Naive thymus-derived CD8-positive, alpha-beta T cell (primary cell): ENCODE measurements around the gene AMOTL1. TPM values are rescaled to one million over a fixed set of nuclear protein-coding genes. Genes with fewer than 3 reads are reported as not detected.
"Not testable (repeated sequence)": the region's sequence is repeated elsewhere in the genome, so short reads cannot be mapped to it uniquely, and the experiment has no call there.

Experiments
- ATAC-seq, 2 donors: fragments of 150-1000 bp; cut with Tn5 transposase in 1 of 2; sonication (Bioruptor Pico), chemical (Tn5 transposase) in 1 of 2; 1 replicate in 1 of 2; 2 replicates in 1 of 2; pipeline ENCODE4 v1.10.0; 2021; ENCODE audit warnings: mild to moderate bottlenecking in 2 of 2, moderate library complexity in 2 of 2
- POLR2A ChIA-PET: fragments of 350-600 bp; sonication (Branson Sonifier 250); formaldehyde crosslinking; loops from one replicate; lab custom pipeline; 2021; ENCODE audit warnings: antibody characterized with exemption; lab: Charles Lee
- DNase-seq, 10 donors: peaks; one replicate each; pipeline versions ENCODE4 v3.0.0 to v3.0.0-alpha.2; 2020 to 2022
- H3K27ac Mint-ChIP-seq, 10 donors: one replicate each; pipeline ENCODE4 v1.8.0; 2020 to 2022; ENCODE audit warnings: mild to moderate bottlenecking in 10 of 10, mixed read lengths in 10 of 10, moderate library complexity in 4 of 10, inconsistent platforms in 1 of 10
- H3K27me3 Mint-ChIP-seq, 5 donors: one replicate each; pipeline ENCODE4 v1.8.0; 2021 to 2022; ENCODE audit warnings: mixed read lengths in 5 of 5
- H3K36me3 Mint-ChIP-seq, 3 donors: one replicate each; pipeline ENCODE4 v1.8.0; 2020 to 2022; ENCODE audit warnings: mixed read lengths in 3 of 3, mild to moderate bottlenecking in 2 of 3, inconsistent platforms in 1 of 3
- H3K4me1 Mint-ChIP-seq, 4 donors: one replicate each; pipeline ENCODE4 v1.8.0; 2021 to 2022; ENCODE audit warnings: mixed read lengths in 4 of 4
- H3K4me3 Mint-ChIP-seq, 10 donors: one replicate each; pipeline ENCODE4 v1.8.0; 2020 to 2022; ENCODE audit warnings: mild to moderate bottlenecking in 10 of 10, mixed read lengths in 10 of 10, moderate library complexity in 6 of 10, inconsistent platforms in 1 of 10
- H3K9me3 Mint-ChIP-seq, 9 donors: one replicate each; pipeline ENCODE4 v1.8.0; 2020 to 2022; ENCODE audit warnings: mixed read lengths in 9 of 9, mild to moderate bottlenecking in 3 of 9, inconsistent platforms in 1 of 9, moderate library complexity in 1 of 9
- polyA plus RNA-seq, 3 donors: library from polyadenylated mRNA; unstranded; fragments of 300-500 nt; fragmentation: Illumina TruSeq; gene quantifications; one replicate each; pipeline ENCODE4 v1.2.3, GENCODE V29; 2021
- total RNA-seq, 8 experiments: library from RNA in 2 of 8; stranded (reverse) in 2 of 8; gene quantifications; one replicate each; pipeline ENCODE4 v1.2.3 and lab custom pipeline; 2021 to 2026

Gene AMOTL1
- total and polyA plus RNA-seq, 5 experiments from 2014 or later: 0.03 to 0.10 (median 0.08) TPM; not detected in 1

GRCh38 chr11:94806419-94806818, 38.3 kb downstream of the AMOTL1 start:
- Mint-ChIP-seq H3K4me3 (no peak overlapping the region), H3K36me3 (no peaks in the 10 kb centered on the region), H3K4me1 (no peaks in the 10 kb centered on the region), H3K27me3 (peaks cover 0 to 5% (median 0%) of the 10 kb centered on the region in 5 donors), H3K27ac (no peak overlapping the region), H3K9me3 (no peaks in the 10 kb centered on the region)
- DNase-seq: no peak
- no peak for ATAC-seq
- POLR2A ChIA-PET: no interaction called here

GRCh38 chr11:94809251-94809650, 41.1 kb downstream of the AMOTL1 start:
- Mint-ChIP-seq H3K9me3 (no peaks in the 10 kb centered on the region), H3K4me1 (no peaks in the 10 kb centered on the region), H3K27me3 (peaks cover 0 to 4% (median under 1%) of the 10 kb centered on the region in 5 donors), H3K36me3 (no peaks in the 10 kb centered on the region), H3K27ac (no peak overlapping the region), H3K4me3 (no peak overlapping the region)
- ATAC-seq (no peak), DNase-seq (no peak)
- POLR2A ChIA-PET: no interaction called here

- POLR2A ChIA-PET, H3K4me3 Mint-ChIP-seq, H3K27me3 Mint-ChIP-seq, ATAC-seq, H3K4me1 Mint-ChIP-seq, DNase-seq, H3K36me3 Mint-ChIP-seq: not testable (repeated sequence)
- H3K9me3 Mint-ChIP-seq: peaks cover 0 to 11% (median 0%) of the 10 kb centered on the region in 9 donors
- peak overlapping the region in 1 of 10 donors; percentile 52 for H3K27ac Mint-ChIP-seq
These were observed 44.9 kb downstream of the AMOTL1 start for GRCh38 chr11:94812724-94813720.

GRCh38 chr11:94814272-94814976, 46.3 kb downstream of the AMOTL1 start:
- H3K4me1 Mint-ChIP-seq: no peaks in the 10 kb centered on the region
- H3K9me3 Mint-ChIP-seq: peaks cover 0 to 11% (median 0%) of the 10 kb centered on the region in 9 donors
- H3K36me3 Mint-ChIP-seq: no peaks in the 10 kb centered on the region
- no peak overlapping the region for H3K27ac Mint-ChIP-seq
- peaks cover 0 to 4% (median 1%) of the 10 kb centered on the region in 5 donors for H3K27me3 Mint-ChIP-seq
- no peak overlapping the region for H3K4me3 Mint-ChIP-seq
- ATAC-seq (no peak), DNase-seq (no peak)
- POLR2A ChIA-PET: no interaction called here

GRCh38 chr11:94815705-94816344, 47.7 kb downstream of the AMOTL1 start:
- H3K27ac Mint-ChIP-seq: no peak overlapping the region
- no peak for DNase-seq
- POLR2A ChIA-PET: no interaction called here
- no peak overlapping the region for H3K4me3 Mint-ChIP-seq
- no peaks in the 10 kb centered on the region for H3K36me3 Mint-ChIP-seq
- no peaks in the 10 kb centered on the region for H3K4me1 Mint-ChIP-seq
- ATAC-seq: no peak
- H3K27me3 Mint-ChIP-seq: peaks cover 0 to 2% (median 0%) of the 10 kb centered on the region in 5 donors
- H3K9me3 Mint-ChIP-seq: peaks cover 0 to 11% (median 0%) of the 10 kb centered on the region in 9 donors

- DNase-seq (no peak), ATAC-seq (no peak)
- H3K36me3 Mint-ChIP-seq: no peaks in the 10 kb centered on the region
- H3K4me3 Mint-ChIP-seq: no peak overlapping the region
- H3K27ac Mint-ChIP-seq: no peak overlapping the region
- peaks cover 0 to 11% (median 0%) of the 10 kb centered on the region in 9 donors for H3K9me3 Mint-ChIP-seq
- POLR2A ChIA-PET: no interaction called here
- no peaks in the 10 kb centered on the region for H3K27me3 Mint-ChIP-seq
- no peaks in the 10 kb centered on the region for H3K4me1 Mint-ChIP-seq
These were observed 52.3 kb downstream of the AMOTL1 start for GRCh38 chr11:94820480-94820879.

GRCh38 chr11:94821439-94821838, 53.3 kb downstream of the AMOTL1 start:
- H3K36me3 Mint-ChIP-seq: no peaks in the 10 kb centered on the region
- no peak overlapping the region for H3K27ac Mint-ChIP-seq
- H3K4me1 Mint-ChIP-seq: no peaks in the 10 kb centered on the region
- H3K4me3 Mint-ChIP-seq: no peak overlapping the region
- ATAC-seq: no peak
- peaks cover 0 to 2% (median 0%) of the 10 kb centered on the region in 9 donors for H3K9me3 Mint-ChIP-seq
- H3K27me3 Mint-ChIP-seq: no peaks in the 10 kb centered on the region
- POLR2A ChIA-PET: no interaction called here
- DNase-seq: no peak

- Mint-ChIP-seq H3K4me3 (no peak overlapping the region), H3K4me1 (no peaks in the 10 kb centered on the region), H3K27ac (no peak overlapping the region), H3K9me3 (no peaks in the 10 kb centered on the region), H3K36me3 (no peaks in the 10 kb centered on the region), H3K27me3 (no peaks in the 10 kb centered on the region)
- DNase-seq: no peak
- POLR2A ChIA-PET: no interaction called here
- no peak for ATAC-seq
These were observed 53.9 kb downstream of the AMOTL1 start for GRCh38 chr11:94822080-94822479.

GRCh38 chr11:94823102-94823732, 55.1 kb downstream of the AMOTL1 start:
- H3K9me3 Mint-ChIP-seq: no peaks in the 10 kb centered on the region
- no peaks in the 10 kb centered on the region for H3K4me1 Mint-ChIP-seq
- ATAC-seq: no peak

GRCh38 chr11:94825031-94825430, 56.9 kb downstream of the AMOTL1 start:
- Mint-ChIP-seq H3K36me3 (no peaks in the 10 kb centered on the region), H3K27me3 (no peaks in the 10 kb centered on the region), H3K4me1 (no peaks in the 10 kb centered on the region), H3K9me3 (no peaks in the 10 kb centered on the region), H3K27ac (peak overlapping the region in 1 of 10 donors; percentile 22), H3K4me3 (no peak overlapping the region)
- DNase-seq (no peak), ATAC-seq (no peak)
- POLR2A ChIA-PET: no interaction called here

More at GRCh38 chr11:94823102-94823732, 55.1 kb downstream of the AMOTL1 start:
- Mint-ChIP-seq H3K4me3 (no peak overlapping the region), H3K27me3 (no peaks in the 10 kb centered on the region), H3K36me3 (no peaks in the 10 kb centered on the region), H3K27ac (no peak overlapping the region)
- DNase-seq: no peak
- POLR2A ChIA-PET: no interaction called here

- POLR2A ChIA-PET: no interaction called here
- H3K27me3 Mint-ChIP-seq: no peaks in the 10 kb centered on the region
- H3K9me3 Mint-ChIP-seq: no peaks in the 10 kb centered on the region
- no peaks in the 10 kb centered on the region for H3K36me3 Mint-ChIP-seq
- no peak overlapping the region for H3K4me3 Mint-ChIP-seq
- ATAC-seq (no peak), DNase-seq (no peak)
- H3K27ac Mint-ChIP-seq: no peak overlapping the region
- no peaks in the 10 kb centered on the region for H3K4me1 Mint-ChIP-seq
These were observed 57.3 kb downstream of the AMOTL1 start for GRCh38 chr11:94825481-94825880.

GRCh38 chr11:94826415-94826814, 58.3 kb downstream of the AMOTL1 start:
- DNase-seq (no peak), ATAC-seq (no peak)
- POLR2A ChIA-PET: no interaction called here
- Mint-ChIP-seq H3K27ac (no peak overlapping the region), H3K36me3 (no peaks in the 10 kb centered on the region), H3K9me3 (no peaks in the 10 kb centered on the region), H3K27me3 (no peaks in the 10 kb centered on the region), H3K4me1 (no peaks in the 10 kb centered on the region), H3K4me3 (no peak overlapping the region)
